ENCODE measurements around the gene SYNE1.
"Not testable (repeated sequence)": the region's sequence is repeated elsewhere in the genome, so short reads cannot be mapped to it uniquely, and the experiment has no call there.

Gene SYNE1

GRCh38 chr6:152637296-152638047 lies at the start of gene SYNE1:
SYNE1 (minus strand) TSS chr6:152637362; CDS start chr6:152628331, 9,031 bp downstream.
- H2AFZ ChIP-seq: peak within 1 kb of the TSS; percentile 55
- H3K4me3 ChIP-seq (ENCODE audit: low read depth, low read length): peak within 1 kb of the TSS; percentile 49
- peak within 1 kb of the TSS; percentile 11 for H3K27ac ChIP-seq
- H3K79me2 ChIP-seq: no peaks in the 10 kb centered on the region
- no peak within 1 kb of the TSS for H3K9ac ChIP-seq
- TF ChIP-seq CTCF (IDR thresholded peaks at IDR 0.05): no peak
- no peaks in the 10 kb centered on the region for H3K4me1 ChIP-seq
- H3K4me2 ChIP-seq (ENCODE audit: low read length): peak within 1 kb of the TSS; percentile 67
- H3K27me3 ChIP-seq (ENCODE audit: control insufficient read depth, insufficient read depth, low read length): no peaks in the 10 kb centered on the region
- H3K9me3 ChIP-seq (ENCODE audit: control insufficient read depth, low read length): no peaks in the 10 kb centered on the region
- no peaks in the 10 kb centered on the region for H3K36me3 ChIP-seq (ENCODE audit: control insufficient read depth, insufficient read depth, low read length)

- Histone ChIP-seq H3K27ac (no peak overlapping the region), H3K4me3 (ENCODE audit: low read depth, low read length) (no peak overlapping the region), H3K9me3 (ENCODE audit: control insufficient read depth, low read length) (no peaks in the 10 kb centered on the region), H2AFZ (no peak overlapping the region), H3K4me1 (no peaks in the 10 kb centered on the region), H3K4me2 (ENCODE audit: low read length) (no peak overlapping the region), H3K9ac (no peak overlapping the region), H3K27me3 (ENCODE audit: control insufficient read depth, insufficient read depth, low read length) (no peaks in the 10 kb centered on the region), H3K36me3 (ENCODE audit: control insufficient read depth, insufficient read depth, low read length) (no peaks in the 10 kb centered on the region), H3K79me2 (no peaks in the 10 kb centered on the region)
- no peak for TF ChIP-seq CTCF (IDR thresholded peaks at IDR 0.05)
Measured at GRCh38 chr6:152685819-152686218, 48.7 kb upstream of the SYNE1 start.

GRCh38 chr6:152682935-152683334 lies 45.8 kb upstream of the SYNE1 start:
- H3K4me2 ChIP-seq (ENCODE audit: low read length); H3K9ac ChIP-seq; H3K27me3 ChIP-seq (ENCODE audit: control insufficient read depth, insufficient read depth, low read length); H3K9me3 ChIP-seq (ENCODE audit: control insufficient read depth, low read length); H3K36me3 ChIP-seq (ENCODE audit: control insufficient read depth, insufficient read depth, low read length); H3K27ac ChIP-seq; H2AFZ ChIP-seq; H3K79me2 ChIP-seq; H3K4me1 ChIP-seq; H3K4me3 ChIP-seq (ENCODE audit: low read depth, low read length): not testable (repeated sequence)

- Histone ChIP-seq H3K79me2 (no peaks in the 10 kb centered on the region), H3K4me3 (ENCODE audit: low read depth, low read length) (no peak overlapping the region), H3K9ac (no peak overlapping the region), H3K27me3 (ENCODE audit: control insufficient read depth, insufficient read depth, low read length) (no peaks in the 10 kb centered on the region), H3K4me1 (no peaks in the 10 kb centered on the region), H3K9me3 (ENCODE audit: control insufficient read depth, low read length) (no peaks in the 10 kb centered on the region), H3K36me3 (ENCODE audit: control insufficient read depth, insufficient read depth, low read length) (no peaks in the 10 kb centered on the region), H2AFZ (no peak overlapping the region), H3K27ac (no peak overlapping the region), H3K4me2 (ENCODE audit: low read length) (no peak overlapping the region)
- TF ChIP-seq CTCF (IDR thresholded peaks at IDR 0.05): no peak
Measured at GRCh38 chr6:152682141-152682540, 45.0 kb upstream of the SYNE1 start.

- Histone ChIP-seq H3K4me2 (ENCODE audit: low read length) (no peak overlapping the region), H3K79me2 (no peaks in the 10 kb centered on the region), H3K9ac (no peak overlapping the region), H3K27me3 (ENCODE audit: control insufficient read depth, insufficient read depth, low read length) (no peaks in the 10 kb centered on the region), H3K9me3 (ENCODE audit: control insufficient read depth, low read length) (no peaks in the 10 kb centered on the region), H2AFZ (no peak overlapping the region), H3K27ac (no peak overlapping the region), H3K4me1 (no peaks in the 10 kb centered on the region), H3K36me3 (ENCODE audit: control insufficient read depth, insufficient read depth, low read length) (no peaks in the 10 kb centered on the region), H3K4me3 (ENCODE audit: low read depth, low read length) (no peak overlapping the region)
- TF ChIP-seq CTCF (IDR thresholded peaks at IDR 0.05): no peak
Measured at GRCh38 chr6:152680879-152681517, 43.8 kb upstream of the SYNE1 start.
